WTC11 (cell line): ENCODE data around the gene WDR7.

Experiments
- ATF1 ChIP-seq: sonication (generic); formaldehyde crosslinking; IDR thresholded peaks from 2 replicates; pipeline ENCODE4 v1.8.1; 2023; ENCODE audit warnings: mild to moderate bottlenecking, moderate library complexity, missing genetic modification reagents
- NR2C2 ChIP-seq: sonication (generic); formaldehyde crosslinking; IDR thresholded peaks from 2 replicates; pipeline ENCODE4 v1.8.0; 2022; ENCODE audit warnings: mild to moderate bottlenecking, missing genetic modification reagents
- ZNF671 ChIP-seq: fragments of 250-450 bp; sonication (Bioruptor Pico); IDR thresholded peaks from 2 replicates; pipeline ENCODE4 v1.8.0; 2021; ENCODE audit warnings: mild to moderate bottlenecking
- TF ChIP-seq, protein P1 (sequence below): fragments of 200-600 bp; IDR thresholded peaks from 2 replicates; pipeline ENCODE4 v1.8.0; 2022; ENCODE audit warnings: antibody characterized with exemption
- TF ChIP-seq, protein P2 (sequence below): sonication (generic); formaldehyde crosslinking; IDR thresholded peaks from 2 replicates; pipeline ENCODE4 v1.8.0; 2022; ENCODE audit warnings: mild to moderate bottlenecking, missing genetic modification reagents
- TF ChIP-seq, protein P3 (sequence below): sonication (generic); formaldehyde crosslinking; IDR thresholded peaks from 2 replicates; pipeline ENCODE4 v1.8.1; 2023; ENCODE audit warnings: mild to moderate bottlenecking, missing genetic modification reagents, moderate library complexity

DNA sequence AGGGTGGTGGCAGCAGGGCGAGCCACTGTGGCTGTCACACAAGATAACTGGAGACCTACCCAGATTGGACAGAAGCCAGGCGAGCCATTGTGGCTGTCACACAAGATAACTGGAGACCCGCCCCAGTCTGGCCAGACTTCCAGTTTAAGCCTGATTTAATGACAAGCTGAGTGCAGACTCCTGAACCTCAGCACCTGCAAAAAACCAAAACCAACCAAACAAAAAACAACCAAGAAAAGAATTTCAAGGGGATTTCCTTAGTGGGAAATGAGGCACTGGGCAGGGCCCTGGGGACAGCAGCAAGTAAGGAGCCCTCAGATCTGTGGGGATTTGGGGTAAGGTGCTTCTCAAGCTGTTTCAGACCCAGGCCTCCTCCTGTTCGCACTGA lies 400.5 kb downstream of the WDR7 start:
- TF ChIP-seq NR2C2 (CRISPR knock-in tag) (no peak), ZNF671 (CRISPR knock-in tag) (no peak), ATF1 (CRISPR knock-in tag) (no peak)
- TF ChIP-seq, protein P1, sequence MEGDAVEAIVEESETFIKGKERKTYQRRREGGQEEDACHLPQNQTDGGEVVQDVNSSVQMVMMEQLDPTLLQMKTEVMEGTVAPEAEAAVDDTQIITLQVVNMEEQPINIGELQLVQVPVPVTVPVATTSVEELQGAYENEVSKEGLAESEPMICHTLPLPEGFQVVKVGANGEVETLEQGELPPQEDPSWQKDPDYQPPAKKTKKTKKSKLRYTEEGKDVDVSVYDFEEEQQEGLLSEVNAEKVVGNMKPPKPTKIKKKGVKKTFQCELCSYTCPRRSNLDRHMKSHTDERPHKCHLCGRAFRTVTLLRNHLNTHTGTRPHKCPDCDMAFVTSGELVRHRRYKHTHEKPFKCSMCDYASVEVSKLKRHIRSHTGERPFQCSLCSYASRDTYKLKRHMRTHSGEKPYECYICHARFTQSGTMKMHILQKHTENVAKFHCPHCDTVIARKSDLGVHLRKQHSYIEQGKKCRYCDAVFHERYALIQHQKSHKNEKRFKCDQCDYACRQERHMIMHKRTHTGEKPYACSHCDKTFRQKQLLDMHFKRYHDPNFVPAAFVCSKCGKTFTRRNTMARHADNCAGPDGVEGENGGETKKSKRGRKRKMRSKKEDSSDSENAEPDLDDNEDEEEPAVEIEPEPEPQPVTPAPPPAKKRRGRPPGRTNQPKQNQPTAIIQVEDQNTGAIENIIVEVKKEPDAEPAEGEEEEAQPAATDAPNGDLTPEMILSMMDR: no peak
- TF ChIP-seq, protein P2, sequence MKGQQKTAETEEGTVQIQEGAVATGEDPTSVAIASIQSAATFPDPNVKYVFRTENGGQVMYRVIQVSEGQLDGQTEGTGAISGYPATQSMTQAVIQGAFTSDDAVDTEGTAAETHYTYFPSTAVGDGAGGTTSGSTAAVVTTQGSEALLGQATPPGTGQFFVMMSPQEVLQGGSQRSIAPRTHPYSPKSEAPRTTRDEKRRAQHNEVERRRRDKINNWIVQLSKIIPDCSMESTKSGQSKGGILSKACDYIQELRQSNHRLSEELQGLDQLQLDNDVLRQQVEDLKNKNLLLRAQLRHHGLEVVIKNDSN (CRISPR knock-in tag): no peak
- TF ChIP-seq, protein P3, sequence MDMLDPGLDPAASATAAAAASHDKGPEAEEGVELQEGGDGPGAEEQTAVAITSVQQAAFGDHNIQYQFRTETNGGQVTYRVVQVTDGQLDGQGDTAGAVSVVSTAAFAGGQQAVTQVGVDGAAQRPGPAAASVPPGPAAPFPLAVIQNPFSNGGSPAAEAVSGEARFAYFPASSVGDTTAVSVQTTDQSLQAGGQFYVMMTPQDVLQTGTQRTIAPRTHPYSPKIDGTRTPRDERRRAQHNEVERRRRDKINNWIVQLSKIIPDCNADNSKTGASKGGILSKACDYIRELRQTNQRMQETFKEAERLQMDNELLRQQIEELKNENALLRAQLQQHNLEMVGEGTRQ (CRISPR knock-in tag): no peak
